ENCODE measurements around the gene GALK1. TPM values are rescaled to one million over a fixed set of nuclear protein-coding genes. Genes with fewer than 3 reads are reported as not detected.
A peak's percentile ranks its signal among the peaks of the same experiment; 100 is the strongest.

Gene GALK1
- polyA plus RNA-seq, 2 of the 4 experiments (the other 2 are of a cell fraction), result 20.7 to 54.3 TPM

- ATAC-seq, result peak; percentile 7 to 14; a peak in 5 of 6 replicates
- POLR2A ChIA-PET, result interaction anchor here (1.0 to 3.7 kb wide), 4 partner anchors 9 to 112 kb away, joined by 3 to 17 read pairs (median 8); partner anchors contain the start of gene WBP2
Observed at GRCh38 chr17:75783803-75784472, 18.9 kb upstream of the GALK1 start.

GRCh38 chr17:75783069-75783783 lies 18.2 kb upstream of the GALK1 start:
- FAIRE-seq (no peak), DNase-seq (ENCODE audit: low read depth in 1 of 2, low spot score in 1 of 2) (peak in 1 of 2 experiments; percentile 59), ATAC-seq (no peak)
- POLR2A ChIA-PET, result interaction anchor here (2.2 to 3.7 kb wide), 2 partner anchors 8 to 72 kb away, joined by 10 to 17 read pairs; partner anchors contain the start of gene WBP2
- TF ChIP-seq ZFP36 (IDR thresholded peaks at IDR 0.05; ENCODE audit: borderline replicate concordance, partially characterized antibody) (peak; percentile 61), POLR2A (IDR thresholded peaks at IDR 0.05; ENCODE audit: low read length) (no peak), PHF8 (IDR thresholded peaks at IDR 0.05; ENCODE audit: borderline replicate concordance, low read depth) (no peak), KDM1A (IDR thresholded peaks at IDR 0.05; ENCODE audit: low read depth) (no peak), EHMT2 (IDR thresholded peaks at IDR 0.05; ENCODE audit: low read depth) (no peak), EP300 (IDR thresholded peaks at IDR 0.05) (no peak), MAZ (IDR thresholded peaks at IDR 0.05; ENCODE audit: borderline replicate concordance, low read depth, low read length) (no peak), EHF (CRISPR knock-in tag; IDR thresholded peaks at IDR 0.05) (no peak), PBX3 (IDR thresholded peaks at IDR 0.05) (no peak), BCL3 (IDR thresholded peaks at IDR 0.05) (no peak), HOXA7 (CRISPR knock-in tag; IDR thresholded peaks at IDR 0.05) (no peak), HEYL (CRISPR knock-in tag; IDR thresholded peaks at IDR 0.05) (no peak), CEBPB (IDR thresholded peaks at IDR 0.05) (peak in 1 of 2 experiments; percentile 47; a peak in 1 of 4 replicates), NFE2L2 (conservative IDR thresholded peaks at IDR 0.05; ENCODE audit: low read length) (no peak), ZSCAN20 (CRISPR knock-in tag; IDR thresholded peaks at IDR 0.05) (no peak), CHD4 (IDR thresholded peaks at IDR 0.05; ENCODE audit: borderline replicate concordance) (no peak), FOSL2 (IDR thresholded peaks at IDR 0.05) (no peak), FOSL2 (CRISPR knock-in tag; IDR thresholded peaks at IDR 0.05) (no peak)
- TF ChIP-seq, protein P1, sequence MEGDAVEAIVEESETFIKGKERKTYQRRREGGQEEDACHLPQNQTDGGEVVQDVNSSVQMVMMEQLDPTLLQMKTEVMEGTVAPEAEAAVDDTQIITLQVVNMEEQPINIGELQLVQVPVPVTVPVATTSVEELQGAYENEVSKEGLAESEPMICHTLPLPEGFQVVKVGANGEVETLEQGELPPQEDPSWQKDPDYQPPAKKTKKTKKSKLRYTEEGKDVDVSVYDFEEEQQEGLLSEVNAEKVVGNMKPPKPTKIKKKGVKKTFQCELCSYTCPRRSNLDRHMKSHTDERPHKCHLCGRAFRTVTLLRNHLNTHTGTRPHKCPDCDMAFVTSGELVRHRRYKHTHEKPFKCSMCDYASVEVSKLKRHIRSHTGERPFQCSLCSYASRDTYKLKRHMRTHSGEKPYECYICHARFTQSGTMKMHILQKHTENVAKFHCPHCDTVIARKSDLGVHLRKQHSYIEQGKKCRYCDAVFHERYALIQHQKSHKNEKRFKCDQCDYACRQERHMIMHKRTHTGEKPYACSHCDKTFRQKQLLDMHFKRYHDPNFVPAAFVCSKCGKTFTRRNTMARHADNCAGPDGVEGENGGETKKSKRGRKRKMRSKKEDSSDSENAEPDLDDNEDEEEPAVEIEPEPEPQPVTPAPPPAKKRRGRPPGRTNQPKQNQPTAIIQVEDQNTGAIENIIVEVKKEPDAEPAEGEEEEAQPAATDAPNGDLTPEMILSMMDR (IDR thresholded peaks at IDR 0.05), result peak; percentile 79
- TF ChIP-seq, protein P2, sequence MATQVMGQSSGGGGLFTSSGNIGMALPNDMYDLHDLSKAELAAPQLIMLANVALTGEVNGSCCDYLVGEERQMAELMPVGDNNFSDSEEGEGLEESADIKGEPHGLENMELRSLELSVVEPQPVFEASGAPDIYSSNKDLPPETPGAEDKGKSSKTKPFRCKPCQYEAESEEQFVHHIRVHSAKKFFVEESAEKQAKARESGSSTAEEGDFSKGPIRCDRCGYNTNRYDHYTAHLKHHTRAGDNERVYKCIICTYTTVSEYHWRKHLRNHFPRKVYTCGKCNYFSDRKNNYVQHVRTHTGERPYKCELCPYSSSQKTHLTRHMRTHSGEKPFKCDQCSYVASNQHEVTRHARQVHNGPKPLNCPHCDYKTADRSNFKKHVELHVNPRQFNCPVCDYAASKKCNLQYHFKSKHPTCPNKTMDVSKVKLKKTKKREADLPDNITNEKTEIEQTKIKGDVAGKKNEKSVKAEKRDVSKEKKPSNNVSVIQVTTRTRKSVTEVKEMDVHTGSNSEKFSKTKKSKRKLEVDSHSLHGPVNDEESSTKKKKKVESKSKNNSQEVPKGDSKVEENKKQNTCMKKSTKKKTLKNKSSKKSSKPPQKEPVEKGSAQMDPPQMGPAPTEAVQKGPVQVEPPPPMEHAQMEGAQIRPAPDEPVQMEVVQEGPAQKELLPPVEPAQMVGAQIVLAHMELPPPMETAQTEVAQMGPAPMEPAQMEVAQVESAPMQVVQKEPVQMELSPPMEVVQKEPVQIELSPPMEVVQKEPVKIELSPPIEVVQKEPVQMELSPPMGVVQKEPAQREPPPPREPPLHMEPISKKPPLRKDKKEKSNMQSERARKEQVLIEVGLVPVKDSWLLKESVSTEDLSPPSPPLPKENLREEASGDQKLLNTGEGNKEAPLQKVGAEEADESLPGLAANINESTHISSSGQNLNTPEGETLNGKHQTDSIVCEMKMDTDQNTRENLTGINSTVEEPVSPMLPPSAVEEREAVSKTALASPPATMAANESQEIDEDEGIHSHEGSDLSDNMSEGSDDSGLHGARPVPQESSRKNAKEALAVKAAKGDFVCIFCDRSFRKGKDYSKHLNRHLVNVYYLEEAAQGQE (IDR thresholded peaks at IDR 0.05), result no peak
- Histone ChIP-seq H3K9me3 (no peaks in the 10 kb centered on the region), H3K27ac (peak overlapping the region; percentile 96 to 97), H3K4me1 (peaks cover 39% of the 10 kb centered on the region), H3K4me3 (no peak overlapping the region), H3K4me2 (peak overlapping the region; percentile 82)
- CTCF ChIA-PET, result interaction anchor here (0.6 to 5.8 kb wide), 37 partner anchors 9 to 371 kb away, joined by 3 to 72 read pairs (median 5); partner anchors contain the start of genes GALK1, TRIM47, TRIM65 and UNC13D
- 8% methylated on average over 6 of the region's 6 CpGs for WGBS (ENCODE audit: missing lambda C conversion rate)

More at GRCh38 chr17:75783803-75784472, 18.9 kb upstream of the GALK1 start:
- Histone ChIP-seq H3K4me1 (peaks cover 39% of the 10 kb centered on the region), H3K9me3 (no peaks in the 10 kb centered on the region), H3K4me2 (peak overlapping the region; percentile 82), H3K27ac (peak overlapping the region; percentile 96 to 97), H3K4me3 (peak overlapping the region; percentile 33)
- DNase-seq (ENCODE audit: low read depth in 1 of 2, low spot score in 1 of 2), result no peak
- WGBS (ENCODE audit: missing lambda C conversion rate), result 56% methylated on average over 20 of the region's 20 CpGs
- CTCF ChIA-PET, result interaction anchor here (0.6 to 5.8 kb wide), 35 partner anchors 8 to 372 kb away, joined by 3 to 72 read pairs (median 5); partner anchors contain the start of genes GALK1, TRIM47, TRIM65 and UNC13D
- 0 out of 2 replicates have a peak, but pooled peaks have one; percentile 16 for TF ChIP-seq TFCP2L1 (CRISPR knock-in tag; IDR thresholded peaks at IDR 0.05)
- TF ChIP-seq HOXB5 (CRISPR knock-in tag; IDR thresholded peaks at IDR 0.05), result no peak
- FAIRE-seq, result no peak
